Neutrophil (primary cell): ENCODE data around the gene RPS28.

Experiments
- H3K27ac ChIP-seq: fragments of 200-600 bp; sonication (generic); 2 replicates; pipeline ENCODE4 v1.5.1; 2016; ENCODE audit warnings: mild to moderate bottlenecking, moderate library complexity
- H3K27me3 ChIP-seq: fragments of 200-600 bp; sonication (generic); 2 replicates; pipeline ENCODE4 v1.6.0; 2016; ENCODE audit warnings: mild to moderate bottlenecking
- H3K36me3 ChIP-seq: fragments of 200-600 bp; sonication (generic); 2 replicates; pipeline ENCODE4 v1.5.1; 2017
- H3K4me1 ChIP-seq, 2 experiments: fragments of 200-600 bp in 1 of 2; sonication (generic) in 1 of 2; 1 replicate in 1 of 2; 2 replicates in 1 of 2; pipeline versions ENCODE4 v1.5.1 to v1.6.1; 2013 to 2016; ENCODE audit warnings: low read depth in 1 of 2, low read length in 1 of 2, mild to moderate bottlenecking in 1 of 2, moderate library complexity in 1 of 2; ENCODE audit not compliant: control insufficient read depth in 1 of 2, insufficient read depth in 1 of 2
- H3K4me3 ChIP-seq, 2 experiments: fragments of 200-600 bp in 1 of 2; sonication (generic) in 1 of 2; 1 replicate in 1 of 2; 2 replicates in 1 of 2; pipeline ENCODE4 v1.5.1; 2013 to 2016; ENCODE audit warnings: low read depth in 1 of 2, low read length in 1 of 2, mild to moderate bottlenecking in 1 of 2, moderate library complexity in 1 of 2
- H3K9me3 ChIP-seq: fragments of 200-600 bp; sonication (generic); 2 replicates; pipeline ENCODE4 v1.5.1; 2016
- TF ChIP-seq, protein P1 (sequence below): fragments of 200-600 bp; sonication (generic); IDR thresholded peaks from 2 replicates; pipeline ENCODE4 v1.5.1; 2016; ENCODE audit warnings: antibody characterized with exemption

RPS28 gene

GRCh38 chr19:8325454-8325853 is 4.2 kb downstream of the RPS28 start:
- H3K36me3 ChIP-seq, result peaks cover 12% of the 10 kb centered on the region
- no peaks in the 10 kb centered on the region for H3K9me3 ChIP-seq
- no peak overlapping the region for H3K27ac ChIP-seq
- peaks cover 14 to 19% of the 10 kb centered on the region in 2 experiments for H3K4me1 ChIP-seq
- H3K4me3 ChIP-seq, result no peak overlapping the region
- peaks cover 32% of the 10 kb centered on the region for H3K27me3 ChIP-seq
- TF ChIP-seq, protein P1, sequence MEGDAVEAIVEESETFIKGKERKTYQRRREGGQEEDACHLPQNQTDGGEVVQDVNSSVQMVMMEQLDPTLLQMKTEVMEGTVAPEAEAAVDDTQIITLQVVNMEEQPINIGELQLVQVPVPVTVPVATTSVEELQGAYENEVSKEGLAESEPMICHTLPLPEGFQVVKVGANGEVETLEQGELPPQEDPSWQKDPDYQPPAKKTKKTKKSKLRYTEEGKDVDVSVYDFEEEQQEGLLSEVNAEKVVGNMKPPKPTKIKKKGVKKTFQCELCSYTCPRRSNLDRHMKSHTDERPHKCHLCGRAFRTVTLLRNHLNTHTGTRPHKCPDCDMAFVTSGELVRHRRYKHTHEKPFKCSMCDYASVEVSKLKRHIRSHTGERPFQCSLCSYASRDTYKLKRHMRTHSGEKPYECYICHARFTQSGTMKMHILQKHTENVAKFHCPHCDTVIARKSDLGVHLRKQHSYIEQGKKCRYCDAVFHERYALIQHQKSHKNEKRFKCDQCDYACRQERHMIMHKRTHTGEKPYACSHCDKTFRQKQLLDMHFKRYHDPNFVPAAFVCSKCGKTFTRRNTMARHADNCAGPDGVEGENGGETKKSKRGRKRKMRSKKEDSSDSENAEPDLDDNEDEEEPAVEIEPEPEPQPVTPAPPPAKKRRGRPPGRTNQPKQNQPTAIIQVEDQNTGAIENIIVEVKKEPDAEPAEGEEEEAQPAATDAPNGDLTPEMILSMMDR, result no peak

DNA sequence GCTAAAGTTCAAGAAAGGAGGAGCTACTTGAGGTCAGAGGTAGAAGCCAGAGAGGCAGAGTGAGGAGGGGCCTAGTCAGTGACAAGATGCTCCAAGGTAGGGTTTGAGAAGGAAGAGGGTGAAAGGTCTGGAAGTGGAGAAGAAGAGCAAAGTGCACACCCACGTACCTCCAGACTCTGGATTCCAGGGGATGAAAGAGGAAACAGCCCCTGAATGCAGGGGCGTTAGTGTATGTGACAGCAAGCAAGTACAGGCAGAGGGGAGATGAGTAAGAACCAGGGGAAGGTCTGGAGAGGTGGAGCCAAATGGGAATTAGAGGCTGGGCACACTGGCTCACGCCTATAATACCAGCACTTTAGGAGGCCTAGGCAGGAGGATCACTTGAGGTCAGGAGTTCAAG is 8.7 kb downstream of the RPS28 start:
- H3K9me3 ChIP-seq, result no peaks in the 10 kb centered on the region
- H3K27me3 ChIP-seq, result peaks cover 71% of the 10 kb centered on the region
- H3K4me3 ChIP-seq, result no peak overlapping the region
- TF ChIP-seq, protein P1, result no peak
- no peaks in the 10 kb centered on the region for H3K36me3 ChIP-seq
- no peaks in the 10 kb centered on the region for H3K4me1 ChIP-seq
- no peak overlapping the region for H3K27ac ChIP-seq

- no peak overlapping the region for H3K4me3 ChIP-seq
- TF ChIP-seq, protein P1, result no peak
- no peaks in the 10 kb centered on the region for H3K9me3 ChIP-seq
- H3K27ac ChIP-seq, result no peak overlapping the region
- H3K27me3 ChIP-seq, result peaks cover 78% of the 10 kb centered on the region
- no peaks in the 10 kb centered on the region for H3K4me1 ChIP-seq
- no peaks in the 10 kb centered on the region for H3K36me3 ChIP-seq
These were observed 10.1 kb downstream of the RPS28 start for GRCh38 chr19:8331263-8331845.

- Histone ChIP-seq H3K27ac (no peak overlapping the region), H3K4me3 (no peak overlapping the region), H3K27me3 (peaks cover 81% of the 10 kb centered on the region), H3K36me3 (no peaks in the 10 kb centered on the region), H3K4me1 (no peaks in the 10 kb centered on the region), H3K9me3 (no peaks in the 10 kb centered on the region)
- TF ChIP-seq, protein P1, result no peak
These were observed 11.9 kb downstream of the RPS28 start for GRCh38 chr19:8332976-8333766.

DNA sequence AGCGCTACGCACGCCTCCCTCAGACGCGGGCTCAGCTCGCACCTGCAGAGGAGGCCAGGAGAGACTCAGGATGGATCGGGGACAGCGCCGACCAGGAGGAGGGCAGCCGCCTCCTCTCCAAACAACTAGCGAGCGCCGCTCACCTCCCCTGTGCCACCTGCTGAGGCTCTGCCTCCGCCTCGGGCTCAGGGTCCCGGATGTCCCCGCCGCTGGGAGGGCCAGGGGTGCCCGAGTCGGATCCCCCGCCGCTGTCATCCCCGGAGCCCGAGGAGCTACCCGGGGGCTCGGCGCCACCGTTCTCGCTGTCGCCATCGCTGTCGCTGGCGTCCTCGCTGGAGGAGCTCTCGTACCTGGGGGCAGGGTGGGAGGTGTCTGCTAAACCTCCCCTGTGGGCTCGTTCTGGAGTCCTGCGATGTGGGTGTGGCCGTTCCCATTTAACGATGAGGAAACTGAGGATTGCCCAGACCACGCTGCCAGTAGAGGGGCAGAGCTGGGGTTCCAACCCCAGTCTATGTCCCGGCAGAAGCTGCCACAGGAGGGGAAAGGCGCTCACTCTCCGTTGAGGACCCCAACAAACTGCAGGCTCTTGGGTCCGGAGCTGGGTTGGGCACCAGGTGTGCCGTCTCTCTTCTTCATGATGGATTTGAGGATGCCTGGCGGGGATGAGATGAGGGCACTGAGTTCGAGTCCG is 12.6 kb downstream of the RPS28 start:
- peaks cover 87% of the 10 kb centered on the region for H3K27me3 ChIP-seq
- TF ChIP-seq, protein P1, result no peak
- H3K4me3 ChIP-seq, result no peak overlapping the region
- no peaks in the 10 kb centered on the region for H3K4me1 ChIP-seq
- no peaks in the 10 kb centered on the region for H3K36me3 ChIP-seq
- no peaks in the 10 kb centered on the region for H3K9me3 ChIP-seq
- no peak overlapping the region for H3K27ac ChIP-seq
